Measurements from ENCODE around the gene GPR27.

The GPR27 gene

GRCh38 chr3:71763426-71763825 lies 9.8 kb downstream of the GPR27 start:
- H3K4me3 ChIP-seq (ENCODE audit: low read length, poor library complexity, severe bottlenecking), result no peak overlapping the region
- no peaks in the 10 kb centered on the region for H3K79me2 ChIP-seq (ENCODE audit: insufficient read depth, low read length)
- H2AFZ ChIP-seq (ENCODE audit: low read length), result no peak overlapping the region
- H4K20me1 ChIP-seq (ENCODE audit: insufficient read depth, low read length, poor library complexity, severe bottlenecking), result no peaks in the 10 kb centered on the region
- H3K36me3 ChIP-seq (ENCODE audit: insufficient read depth, low read length), result no peaks in the 10 kb centered on the region
- peaks cover 31% of the 10 kb centered on the region for H3K27me3 ChIP-seq (ENCODE audit: insufficient read depth, low read length, poor library complexity, severe bottlenecking)
- H3K9ac ChIP-seq (ENCODE audit: low read depth, low read length, poor library complexity, severe bottlenecking), result no peak overlapping the region
- TF ChIP-seq CTCF (conservative IDR thresholded peaks at IDR 0.05; ENCODE audit: low read length) (no peak), EZH2phosphoT487 (IDR thresholded peaks at IDR 0.05; ENCODE audit: borderline replicate concordance) (no peak)
- no peak overlapping the region for H3K4me2 ChIP-seq (ENCODE audit: low read depth, low read length, poor library complexity, severe bottlenecking)
- H3F3A ChIP-seq (ENCODE audit: low read depth), result no peaks in the 10 kb centered on the region
- no peaks in the 10 kb centered on the region for H3K4me1 ChIP-seq (ENCODE audit: insufficient read depth, low read length, poor library complexity, severe bottlenecking)
- no peaks in the 10 kb centered on the region for H3K9me2 ChIP-seq (replicated peaks; ENCODE audit: low read depth, low read length)
- H3K9me3 ChIP-seq (ENCODE audit: insufficient read depth, low read depth, low read length), result no peaks in the 10 kb centered on the region

- peaks cover 67% of the 10 kb centered on the region for H3K27me3 ChIP-seq (ENCODE audit: insufficient read depth, low read length, poor library complexity, severe bottlenecking)
- no peak overlapping the region for H2AFZ ChIP-seq (ENCODE audit: low read length)
- H3K9ac ChIP-seq (ENCODE audit: low read depth, low read length, poor library complexity, severe bottlenecking), result no peak overlapping the region
- no peaks in the 10 kb centered on the region for H3K9me2 ChIP-seq (replicated peaks; ENCODE audit: low read depth, low read length)
- H4K20me1 ChIP-seq (ENCODE audit: insufficient read depth, low read length, poor library complexity, severe bottlenecking), result no peaks in the 10 kb centered on the region
- H3K4me1 ChIP-seq (ENCODE audit: insufficient read depth, low read length, poor library complexity, severe bottlenecking), result no peaks in the 10 kb centered on the region
- H3F3A ChIP-seq (ENCODE audit: low read depth), result no peaks in the 10 kb centered on the region
- H3K9me3 ChIP-seq (ENCODE audit: insufficient read depth, low read depth, low read length), result no peaks in the 10 kb centered on the region
- TF ChIP-seq EZH2phosphoT487 (IDR thresholded peaks at IDR 0.05; ENCODE audit: borderline replicate concordance) (no peak), CTCF (conservative IDR thresholded peaks at IDR 0.05; ENCODE audit: low read length) (no peak)
- H3K4me3 ChIP-seq (ENCODE audit: low read length, poor library complexity, severe bottlenecking), result no peak overlapping the region
- H3K4me2 ChIP-seq (ENCODE audit: low read depth, low read length, poor library complexity, severe bottlenecking), result no peak overlapping the region
- no peaks in the 10 kb centered on the region for H3K36me3 ChIP-seq (ENCODE audit: insufficient read depth, low read length)
- no peaks in the 10 kb centered on the region for H3K79me2 ChIP-seq (ENCODE audit: insufficient read depth, low read length)
Observed at GRCh38 chr3:71771126-71771525, 17.5 kb downstream of the GPR27 start.

GRCh38 chr3:71771884-71772283 lies 18.2 kb downstream of the GPR27 start:
- Histone ChIP-seq H3K9me2 (replicated peaks; ENCODE audit: low read depth, low read length) (no peaks in the 10 kb centered on the region), H3K4me2 (ENCODE audit: low read depth, low read length, poor library complexity, severe bottlenecking) (no peak overlapping the region), H3F3A (ENCODE audit: low read depth) (no peaks in the 10 kb centered on the region), H3K9ac (ENCODE audit: low read depth, low read length, poor library complexity, severe bottlenecking) (no peak overlapping the region), H2AFZ (ENCODE audit: low read length) (no peak overlapping the region), H3K4me1 (ENCODE audit: insufficient read depth, low read length, poor library complexity, severe bottlenecking) (no peaks in the 10 kb centered on the region), H3K36me3 (ENCODE audit: insufficient read depth, low read length) (no peaks in the 10 kb centered on the region), H3K79me2 (ENCODE audit: insufficient read depth, low read length) (no peaks in the 10 kb centered on the region), H4K20me1 (ENCODE audit: insufficient read depth, low read length, poor library complexity, severe bottlenecking) (no peaks in the 10 kb centered on the region), H3K27me3 (ENCODE audit: insufficient read depth, low read length, poor library complexity, severe bottlenecking) (peaks cover 75% of the 10 kb centered on the region), H3K4me3 (ENCODE audit: low read length, poor library complexity, severe bottlenecking) (no peak overlapping the region), H3K9me3 (ENCODE audit: insufficient read depth, low read depth, low read length) (no peaks in the 10 kb centered on the region)
- TF ChIP-seq EZH2phosphoT487 (IDR thresholded peaks at IDR 0.05; ENCODE audit: borderline replicate concordance) (no peak), CTCF (conservative IDR thresholded peaks at IDR 0.05; ENCODE audit: low read length) (no peak)
